MG63 (cell line): ENCODE results near the gene ADGRA1. TPM values are rescaled to one million over a fixed set of nuclear protein-coding genes. Genes with fewer than 3 reads are reported as not detected.

Experiments used
- DNase-seq: peaks from one replicate; pipeline ENCODE4 v3.0.0-alpha.2; 2020
- H3K27me3 ChIP-seq: fragments of 250-450 bp; sonication (Bioruptor Pico); 2 replicates; pipeline ENCODE4 v1.5.1; 2020; ENCODE audit warnings: mild to moderate bottlenecking, moderate library complexity
- H3K36me3 ChIP-seq: fragments of 250-450 bp; sonication (Bioruptor Pico); 2 replicates; pipeline ENCODE4 v1.5.1; 2020; ENCODE audit warnings: mild to moderate bottlenecking, moderate library complexity
- H3K4me3 ChIP-seq: fragments of 250-450 bp; sonication (Bioruptor Pico); 2 replicates; pipeline ENCODE4 v1.5.1; 2020; ENCODE audit warnings: mild to moderate bottlenecking, moderate library complexity
- H3K9me3 ChIP-seq: fragments of 250-450 bp; sonication (Bioruptor Pico); 2 replicates; pipeline ENCODE4 v1.5.1; 2020; ENCODE audit warnings: mild to moderate bottlenecking, moderate library complexity
- total RNA-seq: library from RNA; depleted of rRNA; stranded (reverse); fragments of >200 nt; shearing (Covaris generic); gene quantifications from 2 replicates; pipeline ENCODE4 v1.2.3, GENCODE V29; 2014; ENCODE audit warnings: low replicate concordance

ADGRA1 gene
- total RNA-seq, 1 experiment from 2014 or later = not detected

DNA sequence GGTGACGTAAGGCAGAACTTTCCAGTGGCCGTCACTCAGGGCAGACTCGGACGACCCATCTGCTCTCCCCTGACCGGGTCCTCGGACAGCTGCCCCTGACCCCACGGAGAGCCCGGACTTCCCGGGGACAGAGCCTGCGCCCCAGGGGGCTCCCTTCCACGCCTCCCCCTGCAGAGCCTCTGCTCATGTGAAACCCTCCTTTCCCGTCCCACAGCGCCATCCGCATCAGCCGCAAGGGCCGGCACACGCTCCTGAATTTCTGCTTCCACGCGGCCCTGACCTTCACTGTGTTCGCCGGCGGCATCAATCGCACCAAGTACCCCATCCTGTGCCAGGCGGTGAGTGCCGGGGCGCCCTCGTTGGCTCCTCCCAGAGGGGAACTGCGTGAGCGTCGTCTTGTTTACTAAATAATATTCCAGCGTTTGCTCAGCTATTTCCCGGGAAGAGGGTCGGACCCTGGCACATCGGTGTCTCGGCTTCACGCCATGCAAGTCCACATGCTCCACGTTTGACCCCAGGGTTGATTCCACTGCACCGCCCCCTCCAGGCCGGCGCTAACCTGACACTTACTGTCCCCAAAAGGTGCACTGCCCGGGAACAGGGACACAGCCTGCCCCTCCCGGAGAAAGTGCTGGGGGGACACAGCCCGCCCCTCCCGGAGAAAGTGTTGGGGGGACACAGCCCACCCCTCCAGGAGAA is 10.9 kb downstream of the ADGRA1 start:
- Histone ChIP-seq H3K9me3 (no peaks in the 10 kb centered on the region), H3K27me3 (peaks cover 14% of the 10 kb centered on the region), H3K4me3 (no peak overlapping the region), H3K36me3 (no peaks in the 10 kb centered on the region)
- DNase-seq = no peak

DNA sequence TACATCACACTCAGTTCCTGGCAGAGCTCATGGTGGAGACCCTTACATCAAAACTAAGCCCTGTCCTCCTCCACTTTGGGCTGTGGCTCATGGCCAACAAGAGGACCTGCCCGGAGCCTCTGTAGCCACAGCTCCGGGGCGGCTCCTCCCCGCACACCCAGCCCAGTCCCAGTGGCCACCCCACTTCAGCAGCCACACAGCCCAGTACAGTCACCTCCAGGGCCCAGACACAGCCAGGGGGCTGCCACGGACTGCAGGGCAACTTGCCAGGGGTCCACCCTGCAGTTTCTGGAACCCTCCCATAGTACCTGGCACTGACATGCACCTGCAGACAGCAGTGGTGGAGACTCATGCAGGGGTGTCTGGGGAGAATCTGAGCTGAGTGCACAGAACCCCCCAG is 11.8 kb downstream of the ADGRA1 start:
- H3K36me3 ChIP-seq = no peaks in the 10 kb centered on the region
- H3K9me3 ChIP-seq = no peaks in the 10 kb centered on the region
- H3K27me3 ChIP-seq = peaks cover 11% of the 10 kb centered on the region
- no peak overlapping the region for H3K4me3 ChIP-seq
- no peak for DNase-seq

DNA sequence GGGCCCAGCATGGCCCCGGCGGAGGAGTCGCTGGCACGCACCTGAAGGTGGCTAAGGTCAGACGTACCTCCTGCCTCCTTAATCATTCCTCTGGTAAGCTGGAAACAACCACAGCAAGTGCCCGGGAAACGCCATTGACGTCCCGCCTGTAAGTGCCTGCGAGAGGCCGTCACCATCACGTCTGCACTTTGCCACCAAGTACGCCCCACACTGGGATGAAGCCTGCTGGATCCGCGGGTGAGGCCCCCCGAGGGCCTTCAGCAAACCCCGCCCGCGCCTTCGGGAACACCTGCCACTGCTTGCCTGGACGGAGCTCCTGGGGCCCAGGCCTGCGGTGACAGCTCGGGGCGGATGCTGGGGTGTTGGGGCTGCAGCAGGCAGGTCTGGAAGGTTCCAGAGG is 12.5 kb downstream of the ADGRA1 start:
- Histone ChIP-seq H3K9me3 (no peaks in the 10 kb centered on the region), H3K36me3 (no peaks in the 10 kb centered on the region), H3K4me3 (no peak overlapping the region), H3K27me3 (peaks cover 8% of the 10 kb centered on the region)
- no peak for DNase-seq

DNA sequence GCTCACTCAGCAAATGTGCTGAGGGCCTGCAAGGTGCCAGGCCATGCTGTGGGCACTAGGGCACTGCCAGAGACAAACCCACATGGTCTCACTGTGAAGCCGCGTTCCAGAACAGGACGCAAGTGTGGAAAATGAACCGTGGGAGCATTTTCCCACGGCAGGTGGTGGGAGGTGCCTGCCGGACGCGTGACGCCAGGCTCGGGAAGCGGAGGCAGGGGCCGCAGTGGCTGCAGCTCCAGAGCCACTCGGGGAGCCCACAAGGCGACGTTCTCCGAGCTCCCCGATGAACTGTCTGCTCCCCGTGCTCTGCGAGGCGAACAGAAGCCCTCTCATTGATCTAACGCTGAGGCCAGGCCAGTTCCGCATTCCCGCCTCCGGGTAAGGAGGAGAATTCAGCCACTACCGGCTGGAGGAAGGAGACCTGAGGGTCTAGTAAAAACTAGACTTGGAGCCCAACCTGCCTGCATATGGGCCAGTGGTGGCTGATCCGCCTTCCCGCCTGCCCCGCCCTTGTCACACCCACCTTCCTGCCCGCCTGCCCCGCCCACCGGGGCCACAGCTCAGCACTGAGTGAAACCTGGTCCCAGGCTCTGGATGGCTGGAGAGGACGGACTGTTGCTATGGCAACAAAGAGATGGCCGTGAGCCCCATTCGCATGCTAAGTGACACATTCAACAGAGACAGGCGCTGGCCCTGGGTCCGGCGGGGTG is 13.1 kb downstream of the ADGRA1 start:
- H3K4me3 ChIP-seq = no peak overlapping the region
- H3K36me3 ChIP-seq = no peaks in the 10 kb centered on the region
- peaks cover 8% of the 10 kb centered on the region for H3K27me3 ChIP-seq
- no peaks in the 10 kb centered on the region for H3K9me3 ChIP-seq
- DNase-seq = no peak

DNA sequence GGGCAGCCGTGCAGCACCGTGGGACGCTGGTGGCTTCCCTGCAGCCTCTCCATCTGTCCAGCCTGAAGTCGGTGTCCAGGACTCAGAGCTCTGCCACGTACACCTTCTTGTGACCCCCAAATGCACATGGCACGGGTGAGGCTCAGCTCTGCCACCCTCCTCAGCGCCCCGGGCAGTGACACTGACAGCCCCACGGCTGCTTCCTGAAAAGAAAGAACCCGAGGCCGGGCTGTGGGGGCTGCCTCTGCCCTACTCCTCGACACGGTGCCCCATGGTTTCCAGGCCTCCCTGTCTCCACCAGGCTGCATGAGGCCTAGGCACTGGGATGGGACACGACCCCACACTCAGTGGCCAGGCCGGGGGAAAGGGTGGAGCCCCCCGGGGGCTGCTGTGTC is 13.7 kb downstream of the ADGRA1 start:
- Histone ChIP-seq H3K27me3 (peaks cover 5% of the 10 kb centered on the region), H3K9me3 (no peaks in the 10 kb centered on the region), H3K4me3 (no peak overlapping the region), H3K36me3 (no peaks in the 10 kb centered on the region)
- no peak for DNase-seq

DNA sequence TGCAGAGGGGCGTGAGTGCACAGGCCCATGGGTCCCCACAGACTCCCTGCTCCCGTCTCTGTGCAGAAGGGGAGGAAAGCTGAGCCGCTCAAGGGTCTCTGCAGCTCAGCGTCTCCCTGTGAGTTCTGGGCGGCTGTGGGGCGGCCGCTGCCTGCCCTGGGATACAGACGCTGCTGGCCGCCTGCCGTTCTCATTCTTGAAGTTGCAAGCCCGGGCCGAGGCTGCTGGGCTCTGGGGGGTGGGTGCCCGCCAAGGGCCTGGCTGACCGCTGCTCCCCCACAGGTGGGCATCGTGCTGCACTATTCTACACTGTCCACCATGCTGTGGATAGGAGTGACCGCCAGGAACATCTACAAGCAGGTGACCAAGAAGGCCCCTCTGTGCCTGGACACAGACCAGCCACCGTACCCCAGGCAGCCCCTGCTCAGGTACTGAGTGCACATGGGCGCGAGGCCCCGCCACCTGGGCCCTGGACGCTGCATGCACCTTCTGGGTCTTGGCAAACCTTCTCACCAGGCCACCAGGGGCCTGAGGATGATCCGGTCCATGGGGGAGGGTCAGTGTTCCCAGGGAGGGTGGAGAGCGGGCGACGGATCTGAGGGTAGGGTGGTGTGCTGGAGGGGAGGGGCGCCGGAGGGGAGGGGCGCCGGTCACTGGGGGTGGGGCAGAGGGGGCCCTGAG is 14.8 kb downstream of the ADGRA1 start:
- DNase-seq = no peak
- Histone ChIP-seq H3K4me3 (no peak overlapping the region), H3K27me3 (peaks cover 3% of the 10 kb centered on the region; the same call in 1 of the 2 replicates), H3K36me3 (no peaks in the 10 kb centered on the region), H3K9me3 (peaks cover 4% of the 10 kb centered on the region)

DNA sequence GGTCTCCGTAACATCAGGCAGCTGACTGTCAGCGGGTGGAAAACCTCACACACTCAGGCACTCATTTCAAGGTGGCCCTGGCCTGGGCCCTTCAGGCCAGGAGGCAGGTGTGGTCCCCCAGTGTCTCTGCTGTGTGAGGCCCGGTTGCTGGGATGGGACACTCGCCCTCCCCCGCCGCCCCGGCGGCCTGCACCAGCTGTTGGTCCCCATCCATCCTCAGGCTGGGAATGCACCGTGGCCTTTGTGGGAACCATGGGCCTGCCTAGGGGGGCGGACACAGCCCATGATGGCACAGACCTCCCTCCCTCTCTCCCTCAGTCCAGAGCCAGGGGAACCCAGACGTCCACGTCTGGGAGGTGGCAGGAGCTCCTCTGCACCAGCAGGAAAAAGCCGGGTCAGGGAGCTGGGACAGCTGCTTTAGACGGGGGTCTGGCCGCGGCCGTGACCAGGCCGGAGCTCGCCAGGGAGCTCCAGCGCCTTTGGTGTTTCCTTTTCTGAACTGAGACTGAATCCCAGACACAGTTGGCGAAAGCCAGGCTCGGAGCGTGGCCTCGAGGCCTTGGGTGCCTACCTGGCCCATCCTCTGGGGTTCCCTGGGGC is 15.7 kb downstream of the ADGRA1 start:
- H3K4me3 ChIP-seq = no peak overlapping the region
- no peak for DNase-seq
- no peaks in the 10 kb centered on the region for H3K27me3 ChIP-seq
- H3K36me3 ChIP-seq = no peaks in the 10 kb centered on the region
- H3K9me3 ChIP-seq = peaks cover 5% of the 10 kb centered on the region

DNA sequence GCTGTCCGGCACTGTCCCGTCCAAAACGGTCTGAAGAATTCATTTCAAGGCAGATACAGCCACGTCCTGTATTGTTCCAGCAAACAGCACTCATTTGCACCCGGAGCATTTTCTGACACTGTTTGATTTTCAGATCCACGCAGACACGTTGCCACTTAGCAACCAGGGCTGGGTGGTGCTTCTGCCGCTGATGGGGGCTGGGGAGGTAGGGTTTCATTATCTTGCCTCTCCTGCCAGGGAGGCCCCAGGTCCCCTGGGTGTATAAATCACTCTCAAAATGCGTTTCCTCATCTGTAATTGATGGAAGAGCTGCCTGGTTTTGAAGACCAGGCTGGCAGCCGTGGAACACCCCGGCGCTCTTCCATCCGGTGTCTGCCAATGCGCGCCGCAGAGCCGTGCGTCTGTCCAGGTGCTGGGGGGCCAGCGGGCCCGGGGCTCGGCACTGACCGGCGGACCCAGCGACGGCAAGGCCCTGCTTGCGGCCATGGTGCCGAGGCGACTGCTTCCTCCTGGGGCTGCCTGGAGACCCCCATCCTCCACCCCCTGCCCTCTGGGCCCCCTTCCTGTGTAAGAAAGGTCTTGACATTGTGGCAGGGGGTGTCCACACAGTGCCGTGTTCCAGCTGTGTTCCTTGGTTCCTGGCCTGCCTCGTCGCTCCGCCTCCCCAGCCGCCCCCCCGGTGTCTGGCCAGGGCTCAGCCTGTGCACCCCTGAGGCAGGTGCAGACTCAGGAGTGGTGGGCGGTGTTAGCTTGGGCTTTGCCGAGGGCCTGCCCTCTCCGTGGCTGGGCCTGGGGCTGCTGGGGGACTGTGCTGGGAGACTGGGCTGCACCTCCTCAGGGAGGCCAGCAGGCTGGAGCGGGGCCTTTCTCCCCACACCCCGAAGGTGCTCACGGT is 16.6 kb downstream of the ADGRA1 start:
- no peak overlapping the region for H3K4me3 ChIP-seq
- H3K9me3 ChIP-seq = peaks cover 5% of the 10 kb centered on the region
- no peak for DNase-seq
- no peaks in the 10 kb centered on the region for H3K36me3 ChIP-seq
- no peaks in the 10 kb centered on the region for H3K27me3 ChIP-seq

DNA sequence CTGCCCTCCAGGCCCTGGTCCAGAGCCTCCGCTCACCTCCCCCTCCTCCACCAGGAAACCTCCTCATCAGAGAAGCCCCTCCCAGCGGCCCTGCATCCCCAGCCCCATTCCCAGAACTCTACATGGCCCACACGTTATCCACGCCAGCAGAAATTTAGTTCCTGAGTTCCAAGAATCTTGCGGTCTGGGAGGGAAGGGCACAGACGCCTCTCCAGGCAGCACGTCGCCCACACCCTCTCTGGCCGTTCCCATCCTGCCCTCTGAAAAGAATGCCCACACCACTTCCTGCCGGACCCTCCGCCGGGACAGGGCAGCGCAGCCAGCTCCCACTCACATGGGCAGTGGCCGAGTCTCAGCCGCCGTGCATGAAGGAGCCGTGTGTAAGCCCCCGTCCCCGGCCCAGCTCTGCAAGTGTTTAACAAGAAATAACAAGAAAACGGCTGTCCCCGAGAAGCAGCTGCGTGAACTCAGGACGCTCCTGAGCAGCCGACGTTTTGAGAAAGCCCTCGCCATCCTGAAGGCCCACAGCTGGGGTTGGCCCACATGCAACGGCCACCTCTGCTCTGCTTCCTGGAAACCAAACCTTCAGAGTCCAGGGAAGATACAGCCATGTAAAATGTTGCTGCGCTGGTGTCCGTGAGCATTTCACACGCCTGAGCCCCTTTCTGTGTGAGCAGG is 17.4 kb downstream of the ADGRA1 start:
- H3K9me3 ChIP-seq = peaks cover 5% of the 10 kb centered on the region
- H3K27me3 ChIP-seq = no peaks in the 10 kb centered on the region
- no peak for DNase-seq
- no peaks in the 10 kb centered on the region for H3K36me3 ChIP-seq
- no peak overlapping the region for H3K4me3 ChIP-seq

DNA sequence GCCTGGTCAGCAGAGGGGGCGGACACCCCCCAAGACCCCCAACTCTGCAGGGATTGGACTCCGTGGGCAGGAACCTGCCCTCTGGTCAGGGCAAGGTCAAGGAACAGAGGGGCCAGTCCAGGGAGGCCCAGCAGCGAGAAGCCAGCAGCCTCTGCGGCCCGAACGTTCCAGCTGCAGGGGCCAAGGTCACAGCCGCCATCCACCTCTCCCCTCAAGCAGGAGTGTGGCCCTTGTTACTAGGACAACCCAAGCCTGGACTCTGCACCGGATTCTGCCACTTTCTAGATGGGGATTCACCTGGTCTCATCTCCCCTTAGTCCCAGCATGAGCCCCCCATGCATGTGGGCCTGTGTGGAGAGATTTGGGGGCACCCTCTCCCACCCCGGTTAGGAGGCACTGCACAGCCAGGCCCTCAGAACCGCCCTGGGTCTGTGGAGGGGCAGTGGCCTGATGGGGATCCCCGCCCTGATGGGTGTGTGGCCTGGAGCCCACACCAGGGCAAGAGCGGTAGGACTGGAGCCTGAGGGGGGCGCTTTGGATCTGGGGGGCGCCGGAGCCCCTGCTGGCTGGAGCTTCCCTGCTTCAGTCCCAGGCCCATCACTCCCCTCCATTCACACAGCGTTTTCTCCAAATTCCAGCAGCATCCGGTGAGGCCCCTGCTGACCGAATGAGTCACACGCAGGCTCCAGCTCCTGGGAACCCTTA is 18.1 kb downstream of the ADGRA1 start:
- Histone ChIP-seq H3K36me3 (no peaks in the 10 kb centered on the region), H3K9me3 (peaks cover 5% of the 10 kb centered on the region), H3K27me3 (no peaks in the 10 kb centered on the region), H3K4me3 (no peak overlapping the region)
- DNase-seq = no peak

DNA sequence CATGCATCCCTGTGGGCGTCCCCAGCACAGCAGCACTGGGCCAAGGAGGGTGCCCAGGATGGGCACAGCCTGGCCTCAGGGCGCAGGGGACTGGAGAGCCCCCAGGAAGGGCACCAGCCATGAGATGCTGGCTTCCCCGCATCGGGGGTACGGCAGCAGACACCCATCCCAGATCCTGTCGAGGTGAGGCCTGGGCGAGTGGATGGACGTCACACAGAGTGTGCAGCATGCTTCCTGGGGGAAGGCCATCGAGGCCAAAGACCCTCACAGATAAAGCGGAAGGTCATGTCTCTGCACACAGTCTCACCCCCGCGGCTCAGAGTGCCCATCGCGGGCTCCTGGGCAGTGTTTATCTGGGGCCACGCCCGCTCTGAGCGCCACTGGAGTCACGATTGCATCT is 18.8 kb downstream of the ADGRA1 start:
- Histone ChIP-seq H3K4me3 (no peak overlapping the region), H3K36me3 (no peaks in the 10 kb centered on the region), H3K9me3 (peaks cover 5% of the 10 kb centered on the region), H3K27me3 (no peaks in the 10 kb centered on the region)
- DNase-seq = no peak

DNA sequence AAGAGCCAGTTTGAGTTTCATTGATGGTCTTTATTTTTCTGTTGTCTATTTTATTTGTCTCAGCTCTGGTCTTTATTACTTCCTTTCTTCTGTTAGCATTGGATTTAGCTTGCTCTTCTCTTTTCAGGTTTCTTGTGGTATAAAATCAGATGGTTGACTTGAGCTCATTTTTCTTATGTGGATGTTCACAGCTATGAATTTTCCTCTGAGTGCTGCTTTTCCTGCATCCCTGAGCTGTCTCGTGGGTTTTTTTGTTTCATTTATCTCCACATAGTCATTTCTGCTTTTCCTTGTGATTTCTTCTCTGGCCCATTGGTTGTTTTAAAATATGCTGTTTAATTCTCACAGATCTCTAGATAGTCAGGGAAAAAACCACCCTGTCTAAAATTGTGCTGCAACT is 19.7 kb downstream of the ADGRA1 start:
- DNase-seq = no peak
- Histone ChIP-seq H3K4me3 (no peak overlapping the region), H3K27me3 (no peaks in the 10 kb centered on the region), H3K9me3 (peaks cover 5% of the 10 kb centered on the region), H3K36me3 (no peaks in the 10 kb centered on the region)

DNA sequence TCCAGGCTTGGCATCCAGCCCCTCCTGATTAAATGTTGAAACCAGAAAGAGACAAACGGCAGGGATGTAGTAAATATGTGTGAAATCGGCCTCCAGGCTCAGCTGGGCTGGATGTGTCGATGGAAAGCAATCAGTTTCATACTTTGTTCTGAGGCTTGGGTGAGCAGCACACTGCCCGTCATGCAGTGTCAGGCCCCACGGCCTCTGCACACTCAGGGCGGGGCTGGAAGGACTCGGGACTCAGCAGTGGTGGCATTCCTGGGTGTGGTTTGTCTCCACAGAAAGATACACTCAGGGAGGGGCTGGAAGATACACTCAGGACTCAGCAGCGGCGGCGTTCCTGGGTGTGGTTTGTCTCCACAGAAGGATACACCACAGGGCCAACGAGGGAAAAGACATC is 22.0 kb downstream of the ADGRA1 start:
- no peaks in the 10 kb centered on the region for H3K36me3 ChIP-seq
- H3K4me3 ChIP-seq = no peak overlapping the region
- no peak for DNase-seq
- H3K27me3 ChIP-seq = no peaks in the 10 kb centered on the region
- H3K9me3 ChIP-seq = peaks cover 5% of the 10 kb centered on the region

DNA sequence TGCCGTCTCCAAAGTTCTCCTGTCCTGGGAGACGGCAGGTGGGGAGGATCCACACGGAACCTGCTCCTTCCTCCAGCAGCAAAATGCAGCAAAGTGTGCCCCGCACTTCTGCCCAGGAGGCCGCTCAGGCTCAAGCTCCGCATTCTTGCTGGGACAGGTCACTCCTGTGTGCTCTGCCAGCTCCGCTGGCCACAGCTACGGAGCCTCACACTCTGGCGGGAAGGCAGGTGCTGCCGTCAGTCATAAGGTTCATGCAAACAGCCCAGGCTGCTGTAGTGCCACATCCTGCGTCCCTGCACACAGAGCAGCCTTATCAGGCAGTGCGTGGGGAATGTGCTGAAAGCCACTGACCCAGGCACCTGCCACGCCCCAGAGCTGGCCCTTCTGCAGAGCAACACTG is 22.4 kb downstream of the ADGRA1 start:
- peak; percentile 51 for DNase-seq
- Histone ChIP-seq H3K9me3 (peaks cover 5% of the 10 kb centered on the region), H3K27me3 (no peaks in the 10 kb centered on the region), H3K4me3 (no peak overlapping the region), H3K36me3 (no peaks in the 10 kb centered on the region)

DNA sequence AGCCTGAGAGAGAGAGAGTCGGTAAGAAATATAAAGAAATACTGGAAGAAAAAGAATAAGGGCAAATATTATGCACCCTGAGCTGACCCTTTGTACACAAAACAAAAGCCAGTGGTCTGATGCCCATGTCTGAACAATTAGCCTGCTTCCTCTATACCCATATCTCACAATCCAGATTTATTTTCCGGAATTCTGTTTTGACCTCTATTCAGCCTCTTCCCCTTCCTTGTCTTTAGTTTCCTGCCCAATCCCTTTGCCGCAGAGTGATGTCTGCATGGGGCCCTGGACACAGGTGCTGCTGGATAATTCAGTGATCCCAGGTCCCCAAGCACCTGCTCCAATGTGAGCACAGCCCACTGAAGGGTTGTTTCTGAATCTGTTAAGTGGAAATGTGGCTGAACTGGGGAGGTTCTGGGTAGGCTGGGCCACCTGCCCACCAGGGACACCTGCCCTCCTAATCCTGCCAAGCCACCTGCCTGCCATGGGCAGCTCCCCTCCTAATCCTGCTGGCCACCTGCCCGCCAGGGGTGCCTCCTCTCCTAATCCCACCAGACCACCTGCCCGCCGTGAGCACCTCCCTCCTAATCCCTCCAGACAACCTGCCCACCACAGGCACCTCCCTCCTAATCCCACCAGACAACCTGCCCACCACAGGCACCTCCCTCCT is 23.0 kb downstream of the ADGRA1 start:
- DNase-seq = no peak

More for the DNA sequence above, 23.0 kb downstream of the ADGRA1 start:
- Histone ChIP-seq H3K9me3 (peaks cover 5% of the 10 kb centered on the region), H3K4me3 (no peak overlapping the region), H3K36me3 (no peaks in the 10 kb centered on the region), H3K27me3 (no peaks in the 10 kb centered on the region)
